ENCODE results near the gene CCDC85B.

Gene CCDC85B

GRCh38 chr11:65857853-65858680 is 32.4 kb upstream of the CCDC85B start, which contains the start of gene CFL1:
Gene CFL1 (minus strand): TSS chr11:65858180. CDS start chr11:65858099, 81 bp downstream.
- DNase-seq (ENCODE audit: low spot score) = peak; percentile 98

DNA sequence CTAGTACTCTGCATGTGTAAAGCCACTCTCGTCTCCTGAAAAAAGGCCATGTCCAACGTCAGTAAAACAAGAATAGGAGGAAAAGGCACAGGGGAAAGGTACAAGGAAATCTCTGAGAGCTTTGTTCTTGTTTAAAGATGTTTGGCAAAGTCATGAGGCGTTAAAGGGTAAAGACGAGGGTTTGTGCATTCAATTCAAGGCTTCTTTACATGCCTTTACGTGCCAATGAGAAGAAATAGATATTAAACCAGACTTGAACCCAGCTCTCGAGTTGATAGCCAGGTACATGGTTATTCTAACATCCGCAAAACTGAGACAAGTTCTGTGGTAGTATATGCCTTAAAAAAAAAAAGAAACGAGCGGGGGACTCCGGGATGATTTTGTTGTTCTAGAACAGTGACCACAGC is 31.8 kb upstream of the CCDC85B start:
- DNase-seq (ENCODE audit: low spot score) = peak; percentile 58

DNA sequence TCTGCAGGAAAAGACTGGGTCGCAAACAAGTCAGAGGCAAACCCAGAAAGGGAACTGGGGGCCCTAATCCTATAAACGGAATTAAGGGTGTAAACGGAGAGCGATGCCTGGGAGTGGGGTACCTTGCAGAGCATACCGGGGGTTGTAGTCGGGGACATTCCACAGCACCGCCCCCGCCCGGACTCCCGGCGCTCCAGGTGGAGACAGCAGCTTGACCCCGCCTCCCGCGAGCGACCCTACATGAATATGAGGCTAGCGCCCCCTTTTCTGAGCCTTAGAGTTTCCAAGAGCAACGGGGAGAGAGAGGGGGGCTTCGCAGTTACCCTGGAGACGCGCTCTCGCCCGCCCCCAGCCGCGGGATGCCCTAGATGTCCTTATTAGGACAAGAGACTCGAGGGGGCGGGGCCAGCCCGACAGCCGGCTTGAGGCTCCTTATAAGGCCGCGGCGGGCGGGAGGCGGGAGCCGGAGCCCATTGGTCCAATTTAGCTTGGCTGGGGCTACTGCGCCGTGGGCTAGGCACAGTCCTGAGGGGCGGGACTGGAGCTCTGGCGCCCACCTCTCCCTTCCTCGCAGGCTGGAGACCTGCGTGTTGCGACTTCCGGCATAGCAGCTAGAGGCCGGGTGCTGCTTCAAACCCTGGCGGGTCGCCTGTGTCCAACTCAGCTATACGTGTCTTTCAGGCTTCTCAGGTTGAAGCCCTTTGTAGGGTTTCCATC is 31.2 kb upstream of the CCDC85B start:
- peak; percentile 98 for DNase-seq (ENCODE audit: low spot score)

DNA sequence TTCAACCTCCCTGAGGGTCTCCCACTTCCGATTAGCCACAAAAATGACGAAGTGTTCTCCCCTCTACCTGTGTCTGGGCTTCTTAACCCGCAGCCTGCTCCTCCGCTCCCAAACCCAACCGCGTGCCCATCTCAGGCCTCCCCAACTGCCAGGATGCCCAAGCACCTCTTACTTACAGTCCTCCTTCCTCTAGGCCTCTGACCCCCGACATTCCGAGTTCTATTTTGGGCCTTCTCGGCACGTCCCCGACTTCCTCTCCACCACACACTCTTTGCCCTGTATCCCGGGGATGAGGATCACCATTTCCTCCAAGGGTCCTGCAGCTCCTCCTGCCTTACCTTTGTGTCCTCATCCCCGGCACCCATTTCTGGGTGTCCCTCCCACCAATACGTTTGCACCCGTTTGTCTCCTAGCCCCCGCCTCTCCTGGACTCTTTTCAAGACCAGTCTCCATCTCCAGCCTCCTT is 30.6 kb upstream of the CCDC85B start:
- peak; percentile 49 for DNase-seq (ENCODE audit: low spot score)

GRCh38 chr11:65860278-65861164 is 30.0 kb upstream of the CCDC85B start, which contains the start of gene MUS81:
Gene MUS81 (plus strand): TSS chr11:65860433. CDS start chr11:65860754, 321 bp downstream.
- DNase-seq (ENCODE audit: low spot score) = peak; percentile 98

DNA sequence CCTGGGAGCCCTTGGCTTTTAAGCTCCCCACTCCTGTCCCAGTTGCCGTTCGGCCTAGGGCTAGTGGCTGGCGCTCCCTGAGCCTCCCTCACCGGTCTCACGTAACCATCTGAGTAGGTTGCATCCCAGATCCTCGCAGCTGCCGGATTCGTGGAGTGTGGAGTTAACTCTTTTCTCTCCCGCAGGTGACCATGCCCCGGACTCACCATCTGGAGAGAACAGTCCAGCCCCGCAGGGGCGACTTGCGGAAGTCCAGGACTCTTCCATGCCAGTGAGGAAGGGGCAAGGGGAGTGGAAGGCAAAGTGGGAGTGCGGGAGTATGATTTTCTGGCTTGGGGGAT is 29.3 kb upstream of the CCDC85B start:
- DNase-seq (ENCODE audit: low spot score) = no peak

DNA sequence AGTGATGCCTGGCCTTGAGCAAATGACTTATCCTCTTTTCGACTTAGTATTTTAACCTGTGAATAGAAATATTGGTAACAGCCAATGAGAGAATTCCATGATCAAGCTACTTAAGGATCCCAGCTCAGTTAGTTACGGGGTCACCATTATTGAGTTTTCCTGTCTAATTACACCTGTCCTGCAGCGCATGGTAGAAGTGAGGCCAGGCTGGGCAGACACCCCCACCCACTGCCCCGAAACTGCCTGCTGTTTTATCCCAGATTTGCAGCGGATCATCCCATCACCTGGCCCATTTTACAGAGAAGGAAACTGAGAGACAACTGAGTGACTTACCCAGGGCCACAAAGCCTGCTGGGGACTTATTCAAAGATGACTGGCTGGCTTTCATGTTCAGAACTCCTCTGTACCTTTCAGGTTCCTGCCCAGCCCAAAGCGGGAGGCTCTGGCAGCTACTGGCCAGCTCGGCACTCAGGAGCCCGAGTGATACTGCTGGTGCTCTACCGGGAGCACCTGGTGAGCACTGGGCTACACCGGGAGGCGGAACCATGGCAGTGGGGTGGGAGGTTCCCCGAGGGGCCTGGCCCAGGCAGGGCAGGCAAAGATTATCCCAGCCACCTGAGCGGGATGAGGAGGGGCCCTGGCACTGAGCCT is 28.8 kb upstream of the CCDC85B start:
- DNase-seq (ENCODE audit: low spot score) = no peak

DNA sequence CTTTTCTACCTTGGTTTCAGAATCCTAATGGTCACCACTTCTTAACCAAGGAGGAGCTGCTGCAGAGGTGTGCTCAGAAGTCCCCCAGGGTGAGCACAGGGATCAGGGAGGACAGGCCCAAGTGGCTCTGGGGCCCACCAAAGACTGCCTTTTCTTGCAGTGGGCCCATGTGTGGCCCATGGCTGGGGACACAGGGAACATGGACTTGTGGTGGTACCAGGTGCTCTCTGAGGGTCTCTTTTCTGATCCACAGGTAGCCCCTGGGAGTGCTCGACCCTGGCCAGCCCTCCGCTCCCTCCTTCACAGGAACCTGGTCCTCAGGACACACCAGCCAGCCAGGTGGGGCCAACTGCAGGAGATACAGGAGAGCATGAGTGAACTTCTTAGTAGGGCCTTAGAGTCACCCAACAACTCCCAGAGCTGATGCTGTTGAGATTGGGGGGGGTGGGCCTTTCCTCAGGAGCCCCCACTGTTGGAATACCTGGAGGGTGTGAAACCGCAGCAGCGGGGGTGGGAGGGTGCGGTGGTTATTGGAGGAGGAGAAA is 28.2 kb upstream of the CCDC85B start:
- DNase-seq (ENCODE audit: low spot score) = no peak

- DNase-seq (ENCODE audit: low spot score) = no peak
These were observed 27.3 kb upstream of the CCDC85B start for GRCh38 chr11:65862941-65863888.

DNA sequence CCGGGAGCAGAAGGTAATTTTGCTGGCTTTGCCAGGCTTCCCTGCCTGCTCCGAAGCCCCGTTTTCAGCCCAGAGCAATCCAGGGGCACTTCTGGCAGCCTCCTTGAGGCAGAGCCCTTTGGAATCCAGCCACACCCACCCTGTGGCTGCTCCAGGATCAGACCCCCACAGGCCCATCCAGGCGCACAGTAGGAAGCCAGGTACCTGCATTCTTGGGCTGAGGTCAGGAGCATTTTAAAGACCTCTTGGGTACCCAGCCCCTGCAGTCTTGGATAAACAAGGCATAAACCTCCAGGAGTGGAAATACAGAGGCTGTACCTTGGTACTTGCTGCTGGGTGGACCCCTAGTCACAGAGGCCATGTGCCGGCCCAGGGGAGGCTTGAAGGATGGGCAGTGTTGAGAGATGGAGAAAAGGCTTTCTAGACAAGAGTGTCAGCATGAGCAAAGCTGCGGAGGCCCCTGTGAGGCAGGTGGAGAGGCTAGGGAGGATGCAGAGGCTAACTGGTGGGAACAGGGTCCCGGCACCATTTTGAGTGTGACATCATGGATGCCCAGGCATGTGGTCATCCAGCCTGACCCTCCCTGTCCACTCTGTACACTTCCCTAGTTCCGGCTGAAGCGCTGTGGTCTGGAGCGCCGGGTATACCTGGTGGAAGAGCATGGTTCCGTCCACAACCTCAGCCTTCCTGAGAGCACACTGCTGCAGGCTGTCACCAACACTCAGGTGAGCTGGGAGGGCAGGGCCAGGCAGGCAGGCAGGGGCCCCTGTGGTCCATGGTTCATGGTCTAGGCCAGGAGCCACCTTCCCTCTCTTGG is 26.4 kb upstream of the CCDC85B start:
- no peak for DNase-seq (ENCODE audit: low spot score)

DNA sequence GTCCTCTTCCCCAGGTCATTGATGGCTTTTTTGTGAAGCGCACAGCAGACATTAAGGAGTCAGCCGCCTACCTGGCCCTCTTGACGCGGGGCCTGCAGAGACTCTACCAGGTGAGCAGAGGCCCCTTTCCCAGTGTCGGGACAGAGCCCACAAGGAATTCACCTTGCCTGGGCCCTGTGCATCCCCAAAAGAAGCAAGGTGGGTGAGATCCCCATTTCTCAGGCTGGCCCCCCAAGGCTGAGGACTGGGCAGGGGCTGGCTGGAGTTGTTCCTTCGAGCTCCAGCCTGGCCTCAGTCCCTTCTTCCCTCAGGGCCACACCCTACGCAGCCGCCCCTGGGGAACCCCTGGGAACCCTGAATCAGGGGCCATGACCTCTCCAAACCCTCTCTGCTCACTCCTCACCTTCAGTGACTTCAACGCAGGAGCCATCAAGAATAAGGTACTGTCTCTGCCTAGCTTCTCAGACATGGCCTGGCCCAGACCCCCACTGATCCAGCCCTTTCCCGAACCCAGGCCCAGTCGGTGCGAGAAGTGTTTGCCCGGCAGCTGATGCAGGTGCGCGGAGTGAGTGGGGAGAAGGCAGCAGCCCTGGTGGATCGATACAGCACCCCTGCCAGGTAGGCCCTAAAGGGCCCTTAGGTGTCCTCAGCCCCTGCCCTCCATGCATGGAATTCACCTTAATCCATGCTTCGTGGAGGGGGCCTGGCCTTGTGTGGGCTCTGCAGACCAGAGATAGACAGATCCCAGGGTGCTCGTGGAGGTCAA is 25.6 kb upstream of the CCDC85B start:
- DNase-seq (ENCODE audit: low spot score) = no peak

GRCh38 chr11:65865550-65866172 is 24.8 kb upstream of the CCDC85B start:
- no peak for DNase-seq (ENCODE audit: low spot score)

- DNase-seq (ENCODE audit: low spot score) = no peak
These were observed 23.8 kb upstream of the CCDC85B start for GRCh38 chr11:65866509-65867283.

- DNase-seq (ENCODE audit: low spot score) = no peak
These were observed 23.0 kb upstream of the CCDC85B start for GRCh38 chr11:65867284-65868071.

DNA sequence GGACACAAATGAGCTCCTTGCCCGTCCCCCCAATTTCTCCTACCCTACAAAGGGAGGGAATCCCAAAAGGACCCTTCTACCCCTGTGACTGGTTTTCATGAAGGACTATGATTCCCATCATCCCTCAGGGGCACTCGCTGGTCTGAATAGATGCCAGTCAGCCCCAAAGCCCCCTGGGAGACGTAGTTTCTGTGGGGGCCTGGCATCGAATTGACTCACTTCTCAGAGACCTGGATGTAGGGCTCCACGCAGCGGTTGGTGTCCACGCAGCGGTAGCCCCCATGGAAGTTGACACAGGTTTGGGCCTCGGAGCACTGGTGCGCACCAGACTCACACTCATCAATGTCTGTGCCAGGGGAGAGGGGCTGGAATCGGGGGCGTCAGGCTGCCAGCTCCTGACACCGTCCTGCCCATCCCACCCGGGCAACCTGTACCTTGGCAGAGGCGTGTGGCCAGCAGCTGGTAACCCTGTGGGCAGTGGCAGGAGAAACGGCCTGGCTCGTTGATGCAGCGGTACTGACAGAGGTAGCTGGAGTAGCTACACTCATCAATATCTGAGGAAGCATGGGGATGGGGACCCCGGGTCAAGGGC is 22.3 kb upstream of the CCDC85B start:
- DNase-seq (ENCODE audit: low spot score) = no peak

GRCh38 chr11:65868907-65869306 is 21.6 kb upstream of the CCDC85B start:
- no peak for DNase-seq (ENCODE audit: low spot score)

Data from SW480 (cell line).